CD4-positive, alpha-beta memory T cell (primary cell): ENCODE measurements around the gene BUB1B. TPM values are rescaled to one million over a fixed set of nuclear protein-coding genes. Genes with fewer than 3 reads are reported as not detected.

ENCODE experiments used
- CTCF ChIA-PET: fragments of 350-600 bp; sonication (Branson Sonifier 250); formaldehyde crosslinking; loops from one replicate; lab custom pipeline; 2021; ENCODE audit warnings: inconsistent platforms; ENCODE audit not compliant: partially characterized antibody; lab: Charles Lee
- POLR2A ChIA-PET: fragments of 350-600 bp; sonication (Branson Sonifier 250); formaldehyde crosslinking; loops from one replicate; lab custom pipeline; 2021; ENCODE audit not compliant: partially characterized antibody; lab: Charles Lee
- DNase-seq, 5 donors: peaks; one replicate each; pipeline versions ENCODE4 v3.0.0 to v3.0.0-alpha.2; 2020 to 2022; ENCODE audit warnings: mixed read lengths in 1 of 5
- H3K27ac ChIP-seq: one replicate; pipeline ENCODE4 v1.7.0; 2013; ENCODE audit warnings: low read depth, low read length
- H3K27me3 ChIP-seq: 2 replicates; pipeline ENCODE4 v1.7.0; 2013; ENCODE audit warnings: mild to moderate bottlenecking, low read length, moderate library complexity; ENCODE audit not compliant: insufficient read depth
- H3K36me3 ChIP-seq: 2 replicates; pipeline ENCODE4 v1.7.0; 2013; ENCODE audit warnings: mild to moderate bottlenecking, low read length, moderate library complexity; ENCODE audit not compliant: insufficient read depth
- H3K4me1 ChIP-seq: 2 replicates; pipeline ENCODE4 v1.7.0; 2013; ENCODE audit warnings: mild to moderate bottlenecking, low read length, moderate library complexity; ENCODE audit not compliant: insufficient read depth
- H3K4me3 ChIP-seq, 2 donors: one replicate each; pipeline ENCODE4 v1.7.0; 2013; ENCODE audit warnings: low read length in 2 of 2, mild to moderate bottlenecking in 1 of 2
- H3K9me3 ChIP-seq, 2 donors: one replicate each; pipeline ENCODE4 v1.7.0; 2013; ENCODE audit warnings: low read length in 2 of 2, control low read depth in 1 of 2; ENCODE audit not compliant: control insufficient read depth in 1 of 2
- H3K27ac Mint-ChIP-seq, 7 donors: one replicate each; pipeline ENCODE4 v1.8.0; 2020 to 2021; ENCODE audit warnings: mixed read lengths in 7 of 7, mild to moderate bottlenecking in 6 of 7, inconsistent platforms in 3 of 7, moderate library complexity in 3 of 7
- H3K27me3 Mint-ChIP-seq, 2 donors: one replicate each; pipeline ENCODE4 v1.8.0; 2020 to 2021; ENCODE audit warnings: mixed read lengths in 2 of 2
- H3K36me3 Mint-ChIP-seq, 2 donors: one replicate each; pipeline ENCODE4 v1.8.0; 2020 to 2021; ENCODE audit warnings: mixed read lengths in 2 of 2, inconsistent platforms in 1 of 2, mild to moderate bottlenecking in 1 of 2
- H3K4me1 Mint-ChIP-seq, 4 donors: one replicate each; pipeline ENCODE4 v1.8.0; 2020 to 2021; ENCODE audit warnings: mixed read lengths in 4 of 4, mild to moderate bottlenecking in 1 of 4
- H3K4me3 Mint-ChIP-seq, 8 donors: one replicate each; pipeline ENCODE4 v1.8.0; 2020 to 2021; ENCODE audit warnings: mixed read lengths in 8 of 8, mild to moderate bottlenecking in 7 of 8, moderate library complexity in 6 of 8, inconsistent platforms in 3 of 8
- H3K9me3 Mint-ChIP-seq, 8 donors: one replicate each; pipeline ENCODE4 v1.8.0; 2020 to 2021; ENCODE audit warnings: mixed read lengths in 8 of 8, mild to moderate bottlenecking in 5 of 8, inconsistent platforms in 3 of 8, moderate library complexity in 1 of 8
- intact Hi-C: fragments of 100-400 bp; cut with micrococcal nuclease; formaldehyde crosslinking; loops from one replicate; pipeline ENCODE4 v1.15.1; 2023
- polyA plus RNA-seq, 2 donors: library from polyadenylated mRNA; unstranded; fragments of 300-500 nt; fragmentation: Illumina TruSeq; gene quantifications; one replicate each; pipeline ENCODE4 v1.2.3, GENCODE V29; 2021
- total RNA-seq, 2 experiments: library from RNA; stranded (reverse); gene quantifications; one replicate each; pipeline ENCODE4 v1.2.3, GENCODE V29; 2021

Gene BUB1B
- total and polyA plus RNA-seq, 4 experiments from 2014 or later, result 0.40 to 0.89 (median 0.55) TPM; not detected in 1

- Histone ChIP-seq H3K9me3 (no peaks in the 10 kb centered on the region), H3K27ac (no peak overlapping the region), H3K36me3 (no peaks in the 10 kb centered on the region), H3K4me3 (no peak overlapping the region), H3K4me1 (peaks cover 12% of the 10 kb centered on the region), H3K27me3 (no peaks in the 10 kb centered on the region)
- DNase-seq, result no peak
- POLR2A ChIA-PET, result no interaction called here
- intact Hi-C loops, result no loop called here
- no peaks in the 10 kb centered on the region for H3K36me3 Mint-ChIP-seq
- no peak overlapping the region for H3K27ac Mint-ChIP-seq
- H3K27me3 Mint-ChIP-seq, result peaks cover 12% of the 10 kb centered on the region in 2 donors
- CTCF ChIA-PET, result interaction anchor here (0.7 to 1.1 kb wide), 3 partner anchors 13 to 134 kb away, joined by 3 read pairs; no protein-coding TSS in a partner anchor
- H3K9me3 Mint-ChIP-seq, result peaks cover 0 to 2% (median 0%) of the 10 kb centered on the region in 8 donors
- H3K4me1 Mint-ChIP-seq, result peaks cover 5 to 12% (median 7%) of the 10 kb centered on the region in 4 donors
- H3K4me3 Mint-ChIP-seq, result no peak overlapping the region
Observed at GRCh38 chr15:40240619-40241221, 79.9 kb downstream of the BUB1B start.

- POLR2A ChIA-PET, result no interaction called here
Observed at GRCh38 chr15:40241269-40242212, 80.7 kb downstream of the BUB1B start.

GRCh38 chr15:40242213-40242599 lies 81.3 kb downstream of the BUB1B start:
- CTCF ChIA-PET, result interaction anchor here (0.8 kb wide), 1 partner anchor 25 kb away, joined by 3 read pairs; no protein-coding TSS in a partner anchor
- Histone ChIP-seq H3K4me3 (no peak overlapping the region), H3K4me1 (peaks cover 12% of the 10 kb centered on the region), H3K27ac (no peak overlapping the region), H3K9me3 (no peaks in the 10 kb centered on the region), H3K27me3 (no peaks in the 10 kb centered on the region), H3K36me3 (no peaks in the 10 kb centered on the region)
- POLR2A ChIA-PET, result no interaction called here
- H3K27me3 Mint-ChIP-seq, result peaks cover 12% of the 10 kb centered on the region in 2 donors
- intact Hi-C loops, result no loop called here
- peaks cover 0 to 2% (median 0%) of the 10 kb centered on the region in 8 donors for H3K9me3 Mint-ChIP-seq
- peaks cover 5 to 12% (median 7%) of the 10 kb centered on the region in 4 donors for H3K4me1 Mint-ChIP-seq
- no peak overlapping the region for H3K27ac Mint-ChIP-seq
- H3K4me3 Mint-ChIP-seq, result no peak overlapping the region
- no peaks in the 10 kb centered on the region for H3K36me3 Mint-ChIP-seq
- DNase-seq, result no peak

More at GRCh38 chr15:40241269-40242212, 80.7 kb downstream of the BUB1B start:
- Mint-ChIP-seq H3K36me3 (no peaks in the 10 kb centered on the region), H3K27me3 (peaks cover 12% of the 10 kb centered on the region in 2 donors), H3K4me3 (no peak overlapping the region), H3K27ac (no peak overlapping the region), H3K9me3 (peaks cover 0 to 2% (median 0%) of the 10 kb centered on the region in 8 donors), H3K4me1 (peaks cover 5 to 12% (median 7%) of the 10 kb centered on the region in 4 donors)
- DNase-seq, result no peak
- Histone ChIP-seq H3K4me1 (peaks cover 12% of the 10 kb centered on the region), H3K36me3 (no peaks in the 10 kb centered on the region), H3K9me3 (no peaks in the 10 kb centered on the region), H3K4me3 (no peak overlapping the region), H3K27me3 (no peaks in the 10 kb centered on the region), H3K27ac (no peak overlapping the region)
- intact Hi-C loops, result no loop called here
- CTCF ChIA-PET, result interaction anchor here (0.8 to 1.1 kb wide), 3 partner anchors 12 to 135 kb away, joined by 3 read pairs; no protein-coding TSS in a partner anchor

- Mint-ChIP-seq H3K36me3 (no peaks in the 10 kb centered on the region), H3K27ac (no peak overlapping the region), H3K4me3 (no peak overlapping the region), H3K27me3 (peaks cover 12% of the 10 kb centered on the region in 2 donors), H3K9me3 (peaks cover 0 to 2% (median 0%) of the 10 kb centered on the region in 8 donors), H3K4me1 (peaks cover 5 to 12% (median 7%) of the 10 kb centered on the region in 4 donors)
- Histone ChIP-seq H3K27me3 (no peaks in the 10 kb centered on the region), H3K9me3 (no peaks in the 10 kb centered on the region), H3K27ac (no peak overlapping the region), H3K4me3 (no peak overlapping the region), H3K4me1 (peaks cover 12% of the 10 kb centered on the region), H3K36me3 (no peaks in the 10 kb centered on the region)
- no peak for DNase-seq
- intact Hi-C loops, result no loop called here
- ChIA-PET CTCF (interaction anchor here (0.8 kb wide), 1 partner anchor 25 kb away, joined by 3 read pairs; no protein-coding TSS in a partner anchor), POLR2A (no interaction called here)
Observed at GRCh38 chr15:40242601-40243000, 81.7 kb downstream of the BUB1B start.

GRCh38 chr15:40243126-40243810 lies 82.4 kb downstream of the BUB1B start:
- Histone ChIP-seq H3K27ac (no peak overlapping the region), H3K27me3 (no peaks in the 10 kb centered on the region), H3K9me3 (no peaks in the 10 kb centered on the region), H3K4me3 (no peak overlapping the region), H3K36me3 (no peaks in the 10 kb centered on the region), H3K4me1 (peaks cover 12% of the 10 kb centered on the region)
- no peak overlapping the region for H3K27ac Mint-ChIP-seq
- CTCF ChIA-PET, result interaction anchor here (0.7 kb wide), 1 partner anchor 29 kb away, joined by 3 read pairs; no protein-coding TSS in a partner anchor
- intact Hi-C loops, result no loop called here
- POLR2A ChIA-PET, result no interaction called here
- H3K9me3 Mint-ChIP-seq, result peaks cover 0 to 2% (median 0%) of the 10 kb centered on the region in 8 donors
- no peaks in the 10 kb centered on the region for H3K36me3 Mint-ChIP-seq
- peaks cover 8 to 9% of the 10 kb centered on the region in 2 donors for H3K27me3 Mint-ChIP-seq
- H3K4me1 Mint-ChIP-seq, result peaks cover under 1 to 7% (median 5%) of the 10 kb centered on the region in 4 donors
- no peak for DNase-seq
- H3K4me3 Mint-ChIP-seq, result no peak overlapping the region

- H3K27ac Mint-ChIP-seq, result no peak overlapping the region
- CTCF ChIA-PET, result interaction anchor here (0.7 to 1.0 kb wide), 2 partner anchors 9 to 27 kb away, joined by 3 to 5 read pairs; no protein-coding TSS in a partner anchor
- no peaks in the 10 kb centered on the region for H3K4me1 Mint-ChIP-seq
- no peak overlapping the region for H3K4me3 Mint-ChIP-seq
- POLR2A ChIA-PET, result no interaction called here
- no peaks in the 10 kb centered on the region for H3K36me3 ChIP-seq
- no peaks in the 10 kb centered on the region for H3K9me3 ChIP-seq
- H3K4me1 ChIP-seq, result no peaks in the 10 kb centered on the region
- intact Hi-C loops, result no loop called here
- H3K9me3 Mint-ChIP-seq, result peaks cover 0 to 2% (median 0%) of the 10 kb centered on the region in 8 donors
- no peak for DNase-seq
- no peak overlapping the region for H3K27ac ChIP-seq
- no peaks in the 10 kb centered on the region for H3K27me3 ChIP-seq
- H3K36me3 Mint-ChIP-seq, result no peaks in the 10 kb centered on the region
- peaks cover 0 to 3% of the 10 kb centered on the region in 2 donors for H3K27me3 Mint-ChIP-seq
- H3K4me3 ChIP-seq, result no peak overlapping the region
Observed at GRCh38 chr15:40244961-40245523, 84.2 kb downstream of the BUB1B start.
